SH-SY5Y (cell line): ENCODE data around the gene FBXW8.

Experiments
- GATA2 ChIP-seq: IDR thresholded peaks from 2 replicates; pipeline ENCODE4 v1.6.1; 2011; ENCODE audit warnings: mild to moderate bottlenecking, low read depth, low read length
- GATA3 ChIP-seq: IDR thresholded peaks from 2 replicates; pipeline ENCODE4 v1.6.1; 2011; ENCODE audit warnings: low read depth, mild to moderate bottlenecking, low read length, moderate library complexity

GRCh38 chr12:116885491-116885890 is 25.3 kb upstream of the FBXW8 start:
- TF ChIP-seq GATA2: no peak
- TF ChIP-seq GATA3: no peak
